ENCODE results near the gene AFF4. TPM values are rescaled to one million over a fixed set of nuclear protein-coding genes. Genes with fewer than 3 reads are reported as not detected.

AFF4 gene
- polyA plus RNA-seq, 2 of the 4 experiments (the other 2 are of a cell fraction) = 22.1 to 43.5 TPM

DNA sequence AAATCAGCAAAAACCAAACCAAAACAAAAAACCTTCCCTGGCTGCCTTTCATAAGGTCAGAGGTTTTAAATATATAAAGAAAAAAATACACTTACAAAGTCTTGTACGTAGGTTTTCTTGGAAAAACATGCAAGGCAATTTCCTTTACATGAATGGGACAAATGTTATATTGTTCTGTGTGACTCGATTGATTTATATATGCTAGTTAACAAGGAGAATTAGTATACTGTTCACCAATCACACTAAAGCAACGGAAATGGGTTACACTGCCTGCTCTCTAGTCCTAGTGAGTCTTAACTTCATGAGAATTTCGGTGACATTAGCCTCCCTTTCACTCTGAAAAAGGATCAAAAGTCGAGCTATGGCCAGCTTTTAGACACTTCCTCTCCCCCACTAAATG, 102.7 kb downstream of the AFF4 start:
- Histone ChIP-seq H3K4me3 (no peak overlapping the region), H3K4me2 (no peak overlapping the region), H3K4me1 (peaks cover 4% of the 10 kb centered on the region; the same call in 1 of the 3 replicates), H3K9me3 (no peaks in the 10 kb centered on the region), H3K27ac (no peak overlapping the region)
- TF ChIP-seq ZC3H11A (IDR thresholded peaks at IDR 0.05) = no peak
- TF ChIP-seq, protein P1, sequence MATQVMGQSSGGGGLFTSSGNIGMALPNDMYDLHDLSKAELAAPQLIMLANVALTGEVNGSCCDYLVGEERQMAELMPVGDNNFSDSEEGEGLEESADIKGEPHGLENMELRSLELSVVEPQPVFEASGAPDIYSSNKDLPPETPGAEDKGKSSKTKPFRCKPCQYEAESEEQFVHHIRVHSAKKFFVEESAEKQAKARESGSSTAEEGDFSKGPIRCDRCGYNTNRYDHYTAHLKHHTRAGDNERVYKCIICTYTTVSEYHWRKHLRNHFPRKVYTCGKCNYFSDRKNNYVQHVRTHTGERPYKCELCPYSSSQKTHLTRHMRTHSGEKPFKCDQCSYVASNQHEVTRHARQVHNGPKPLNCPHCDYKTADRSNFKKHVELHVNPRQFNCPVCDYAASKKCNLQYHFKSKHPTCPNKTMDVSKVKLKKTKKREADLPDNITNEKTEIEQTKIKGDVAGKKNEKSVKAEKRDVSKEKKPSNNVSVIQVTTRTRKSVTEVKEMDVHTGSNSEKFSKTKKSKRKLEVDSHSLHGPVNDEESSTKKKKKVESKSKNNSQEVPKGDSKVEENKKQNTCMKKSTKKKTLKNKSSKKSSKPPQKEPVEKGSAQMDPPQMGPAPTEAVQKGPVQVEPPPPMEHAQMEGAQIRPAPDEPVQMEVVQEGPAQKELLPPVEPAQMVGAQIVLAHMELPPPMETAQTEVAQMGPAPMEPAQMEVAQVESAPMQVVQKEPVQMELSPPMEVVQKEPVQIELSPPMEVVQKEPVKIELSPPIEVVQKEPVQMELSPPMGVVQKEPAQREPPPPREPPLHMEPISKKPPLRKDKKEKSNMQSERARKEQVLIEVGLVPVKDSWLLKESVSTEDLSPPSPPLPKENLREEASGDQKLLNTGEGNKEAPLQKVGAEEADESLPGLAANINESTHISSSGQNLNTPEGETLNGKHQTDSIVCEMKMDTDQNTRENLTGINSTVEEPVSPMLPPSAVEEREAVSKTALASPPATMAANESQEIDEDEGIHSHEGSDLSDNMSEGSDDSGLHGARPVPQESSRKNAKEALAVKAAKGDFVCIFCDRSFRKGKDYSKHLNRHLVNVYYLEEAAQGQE (IDR thresholded peaks at IDR 0.05) = no peak
- TF ChIP-seq JUN (IDR thresholded peaks at IDR 0.05) = no peak
- TF ChIP-seq, protein P2, sequence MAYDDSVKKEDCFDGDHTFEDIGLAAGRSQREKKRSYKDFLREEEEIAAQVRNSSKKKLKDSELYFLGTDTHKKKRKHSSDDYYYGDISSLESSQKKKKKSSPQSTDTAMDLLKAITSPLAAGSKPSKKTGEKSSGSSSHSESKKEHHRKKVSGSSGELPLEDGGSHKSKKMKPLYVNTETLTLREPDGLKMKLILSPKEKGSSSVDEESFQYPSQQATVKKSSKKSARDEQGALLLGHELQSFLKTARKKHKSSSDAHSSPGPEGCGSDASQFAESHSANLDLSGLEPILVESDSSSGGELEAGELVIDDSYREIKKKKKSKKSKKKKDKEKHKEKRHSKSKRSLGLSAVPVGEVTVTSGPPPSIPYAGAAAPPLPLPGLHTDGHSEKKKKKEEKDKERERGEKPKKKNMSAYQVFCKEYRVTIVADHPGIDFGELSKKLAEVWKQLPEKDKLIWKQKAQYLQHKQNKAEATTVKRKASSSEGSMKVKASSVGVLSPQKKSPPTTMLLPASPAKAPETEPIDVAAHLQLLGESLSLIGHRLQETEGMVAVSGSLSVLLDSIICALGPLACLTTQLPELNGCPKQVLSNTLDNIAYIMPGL (CRISPR knock-in tag; IDR thresholded peaks at IDR 0.05; ENCODE audit: borderline replicate concordance) = no peak
- TF ChIP-seq, protein P3, sequence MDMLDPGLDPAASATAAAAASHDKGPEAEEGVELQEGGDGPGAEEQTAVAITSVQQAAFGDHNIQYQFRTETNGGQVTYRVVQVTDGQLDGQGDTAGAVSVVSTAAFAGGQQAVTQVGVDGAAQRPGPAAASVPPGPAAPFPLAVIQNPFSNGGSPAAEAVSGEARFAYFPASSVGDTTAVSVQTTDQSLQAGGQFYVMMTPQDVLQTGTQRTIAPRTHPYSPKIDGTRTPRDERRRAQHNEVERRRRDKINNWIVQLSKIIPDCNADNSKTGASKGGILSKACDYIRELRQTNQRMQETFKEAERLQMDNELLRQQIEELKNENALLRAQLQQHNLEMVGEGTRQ (IDR thresholded peaks at IDR 0.05) = no peak
- TF ChIP-seq EHF (CRISPR knock-in tag; IDR thresholded peaks at IDR 0.05) = no peak
- TF ChIP-seq CBX2 (IDR thresholded peaks at IDR 0.05; ENCODE audit: borderline replicate concordance, low read depth) = no peak
- TF ChIP-seq, protein P4, sequence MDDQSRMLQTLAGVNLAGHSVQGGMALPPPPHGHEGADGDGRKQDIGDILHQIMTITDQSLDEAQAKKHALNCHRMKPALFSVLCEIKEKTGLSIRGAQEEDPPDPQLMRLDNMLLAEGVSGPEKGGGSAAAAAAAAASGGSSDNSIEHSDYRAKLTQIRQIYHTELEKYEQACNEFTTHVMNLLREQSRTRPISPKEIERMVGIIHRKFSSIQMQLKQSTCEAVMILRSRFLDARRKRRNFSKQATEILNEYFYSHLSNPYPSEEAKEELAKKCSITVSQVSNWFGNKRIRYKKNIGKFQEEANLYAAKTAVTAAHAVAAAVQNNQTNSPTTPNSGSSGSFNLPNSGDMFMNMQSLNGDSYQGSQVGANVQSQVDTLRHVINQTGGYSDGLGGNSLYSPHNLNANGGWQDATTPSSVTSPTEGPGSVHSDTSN (IDR thresholded peaks at IDR 0.05) = no peak
- no peak for TF ChIP-seq PHF8 (IDR thresholded peaks at IDR 0.05; ENCODE audit: borderline replicate concordance, low read depth)
- no peak for TF ChIP-seq TFCP2L1 (CRISPR knock-in tag; IDR thresholded peaks at IDR 0.05)
- TF ChIP-seq, protein P5, sequence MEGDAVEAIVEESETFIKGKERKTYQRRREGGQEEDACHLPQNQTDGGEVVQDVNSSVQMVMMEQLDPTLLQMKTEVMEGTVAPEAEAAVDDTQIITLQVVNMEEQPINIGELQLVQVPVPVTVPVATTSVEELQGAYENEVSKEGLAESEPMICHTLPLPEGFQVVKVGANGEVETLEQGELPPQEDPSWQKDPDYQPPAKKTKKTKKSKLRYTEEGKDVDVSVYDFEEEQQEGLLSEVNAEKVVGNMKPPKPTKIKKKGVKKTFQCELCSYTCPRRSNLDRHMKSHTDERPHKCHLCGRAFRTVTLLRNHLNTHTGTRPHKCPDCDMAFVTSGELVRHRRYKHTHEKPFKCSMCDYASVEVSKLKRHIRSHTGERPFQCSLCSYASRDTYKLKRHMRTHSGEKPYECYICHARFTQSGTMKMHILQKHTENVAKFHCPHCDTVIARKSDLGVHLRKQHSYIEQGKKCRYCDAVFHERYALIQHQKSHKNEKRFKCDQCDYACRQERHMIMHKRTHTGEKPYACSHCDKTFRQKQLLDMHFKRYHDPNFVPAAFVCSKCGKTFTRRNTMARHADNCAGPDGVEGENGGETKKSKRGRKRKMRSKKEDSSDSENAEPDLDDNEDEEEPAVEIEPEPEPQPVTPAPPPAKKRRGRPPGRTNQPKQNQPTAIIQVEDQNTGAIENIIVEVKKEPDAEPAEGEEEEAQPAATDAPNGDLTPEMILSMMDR (IDR thresholded peaks at IDR 0.05) = no peak
- TF ChIP-seq FOSB (CRISPR knock-in tag; IDR thresholded peaks at IDR 0.05) = no peak
- TF ChIP-seq MAZ (IDR thresholded peaks at IDR 0.05; ENCODE audit: borderline replicate concordance, low read depth, low read length) = no peak
- TF ChIP-seq NFE2L2 (conservative IDR thresholded peaks at IDR 0.05; ENCODE audit: low read length) = no peak
- ATAC-seq = no peak
- ChIA-PET CTCF (interaction anchor here (4.0 to 7.6 kb wide), 2 partner anchors 9 to 32 kb away, joined by 13 to 69 read pairs; partner anchors contain the start of gene SHROOM1), POLR2A (no interaction called here)
- WGBS (ENCODE audit: missing lambda C conversion rate) = 13% methylated on average over 5 of the region's 5 CpGs
- no peak for FAIRE-seq
- DNase-seq (ENCODE audit: low read depth in 1 of 2, low spot score in 1 of 2) = no peak

DNA sequence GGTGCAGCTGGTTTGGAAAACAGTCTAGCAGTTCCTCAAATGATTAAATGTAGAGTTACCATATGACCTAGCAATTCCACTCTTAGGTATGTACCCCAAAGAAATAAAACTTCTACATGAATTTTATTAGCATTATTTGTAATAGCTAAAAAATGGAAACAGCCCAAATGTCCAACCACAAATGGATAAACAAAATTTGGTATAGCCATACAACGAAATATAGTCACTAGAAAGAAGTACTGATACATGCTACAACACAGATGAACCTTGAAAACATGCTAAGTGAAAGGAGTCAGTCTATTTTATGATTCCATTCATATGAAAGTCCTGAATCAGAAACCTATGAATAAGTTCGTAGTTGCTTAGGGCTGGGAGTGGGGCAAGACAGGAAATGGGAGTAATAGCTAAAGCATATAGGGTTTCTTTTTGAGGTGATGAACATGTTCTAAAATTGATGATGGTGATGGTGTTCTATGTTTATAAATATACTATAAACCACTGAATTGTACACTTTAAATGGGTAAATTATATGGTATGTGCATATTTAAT, 103.5 kb downstream of the AFF4 start:
- CTCF ChIA-PET = interaction anchor here (0.6 to 7.6 kb wide), 3 partner anchors 8 to 31 kb away, joined by 4 to 69 read pairs (median 13); partner anchors contain the start of gene SHROOM1
- WGBS (ENCODE audit: missing lambda C conversion rate) = 14% methylated on average over 2 of the region's 2 CpGs
- no peak for ATAC-seq
- DNase-seq (ENCODE audit: low read depth in 1 of 2, low spot score in 1 of 2) = no peak
- POLR2A ChIA-PET = interaction anchor here (0.5 kb wide), 1 partner anchor 8 kb away, joined by 6 read pairs; no protein-coding TSS in a partner anchor
- no peak overlapping the region for H3K27ac ChIP-seq
- H3K9me3 ChIP-seq = no peaks in the 10 kb centered on the region
- H3K4me2 ChIP-seq = no peak overlapping the region
- no peaks in the 10 kb centered on the region for H3K4me1 ChIP-seq
- no peak overlapping the region for H3K4me3 ChIP-seq
- FAIRE-seq = no peak
- TF ChIP-seq MAZ (IDR thresholded peaks at IDR 0.05; ENCODE audit: borderline replicate concordance, low read depth, low read length) (no peak), CBX8 (IDR thresholded peaks at IDR 0.05) (peak; percentile 79; the same call in 1 of the 2 replicates), NPAS2 (CRISPR knock-in tag; IDR thresholded peaks at IDR 0.05; ENCODE audit: borderline replicate concordance) (no peak), GATA3 (IDR thresholded peaks at IDR 0.05; ENCODE audit: borderline replicate concordance) (no peak), RNF2 (IDR thresholded peaks at IDR 0.05; ENCODE audit: borderline replicate concordance, low read depth) (peak; percentile 70; the same call in 1 of the 2 replicates)
- TF ChIP-seq, protein P3 (IDR thresholded peaks at IDR 0.05) = no peak
- TF ChIP-seq, protein P2 (CRISPR knock-in tag; IDR thresholded peaks at IDR 0.05; ENCODE audit: borderline replicate concordance) = no peak
- TF ChIP-seq, protein P5 (IDR thresholded peaks at IDR 0.05) = no peak
- TF ChIP-seq, protein P6, sequence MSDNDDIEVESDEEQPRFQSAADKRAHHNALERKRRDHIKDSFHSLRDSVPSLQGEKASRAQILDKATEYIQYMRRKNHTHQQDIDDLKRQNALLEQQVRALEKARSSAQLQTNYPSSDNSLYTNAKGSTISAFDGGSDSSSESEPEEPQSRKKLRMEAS (IDR thresholded peaks at IDR 0.05) = no peak

Data from A549 (cell line).